K562 (cell line): ENCODE measurements around the gene ENG. TPM values are rescaled to one million over a fixed set of nuclear protein-coding genes. Genes with fewer than 3 reads are reported as not detected.

Experiments
- ARID1B ChIP-seq: fragments of 450-650 bp; IDR thresholded peaks from 2 replicates; pipeline ENCODE4 v1.6.1; 2016; ENCODE audit warnings: antibody characterized with exemption, mild to moderate bottlenecking, inconsistent platforms
- BHLHE40 ChIP-seq: IDR thresholded peaks from 2 replicates; pipeline ENCODE4 v1.6.1; 2011; ENCODE audit warnings: low read length, improper control_type of control experiment
- BRCA1 ChIP-seq, 2 experiments: fragments of 450-650 bp in 1 of 2; sonication (generic) in 1 of 2; formaldehyde crosslinking in 1 of 2; IDR thresholded peaks; 2 replicates each; pipeline versions ENCODE4 v1.5.0 to v1.6.1; 2017 to 2020; ENCODE audit warnings: mild to moderate bottlenecking in 1 of 2, missing genetic modification reagents in 1 of 2
- CSDE1 ChIP-seq, 2 experiments: fragments of 450-650 bp; IDR thresholded peaks; 2 replicates each; pipeline ENCODE4 v1.6.1; 2016; ENCODE audit warnings: mild to moderate bottlenecking in 1 of 2
- ELF1 ChIP-seq: fragments of 200-800 bp; sonication (Bioruptor generic); IDR thresholded peaks from 2 replicates; pipeline ENCODE4 v1.6.1; 2016; ENCODE audit warnings: missing genetic modification characterization, missing compliant biosample characterization
- ELF4 ChIP-seq: fragments of 450-650 bp; formaldehyde crosslinking; IDR thresholded peaks from 2 replicates; pipeline ENCODE4 v1.4.0; 2022; ENCODE audit warnings: missing genetic modification characterization
- HNRNPUL1 ChIP-seq: fragments of 200-400 bp; formaldehyde crosslinking; IDR thresholded peaks from 2 replicates; pipeline ENCODE4 v1.6.1; 2017; ENCODE audit warnings: low read length
- MAZ ChIP-seq, 2 experiments: fragments of 450-650 bp in 1 of 2; sonication (generic) in 1 of 2; formaldehyde crosslinking; IDR thresholded peaks in 1 of 2; conservative IDR thresholded peaks in 1 of 2; 2 replicates each; pipeline versions ENCODE4 v1.4.0 to v1.5.0; 2020; ENCODE audit warnings: mild to moderate bottlenecking in 1 of 2, missing genetic modification reagents in 1 of 2
- NEUROD1 ChIP-seq: fragments of 150-350 bp; IDR thresholded peaks from 2 replicates; pipeline ENCODE4 v1.6.1; 2014; ENCODE audit warnings: borderline replicate concordance, low read length, low read depth; ENCODE audit not compliant: partially characterized antibody
- PHB ChIP-seq: fragments of 250-450 bp; sonication (Bioruptor Pico); IDR thresholded peaks from 2 replicates; pipeline ENCODE4 v1.5.0; 2021
- PPARD ChIP-seq: fragments of 250-450 bp; sonication (Bioruptor Pico); IDR thresholded peaks from 2 replicates; pipeline ENCODE4 v1.8.0; 2022; ENCODE audit warnings: inconsistent platforms, mild to moderate bottlenecking, moderate library complexity
- PURB ChIP-seq: sonication (generic); formaldehyde crosslinking; IDR thresholded peaks from 2 replicates; pipeline ENCODE4 v1.9.0; 2021; ENCODE audit warnings: low read depth, mild to moderate bottlenecking, missing genetic modification reagents
- RBM25 ChIP-seq: fragments of 200-400 bp; formaldehyde crosslinking; IDR thresholded peaks from 2 replicates; pipeline ENCODE4 v1.6.1; 2018; ENCODE audit warnings: low read length, low read depth, moderate library complexity; ENCODE audit not compliant: severe bottlenecking
- TAL1 ChIP-seq: fragments of 450-650 bp; IDR thresholded peaks from 2 replicates; pipeline ENCODE4 v1.6.1; 2016; ENCODE audit warnings: mild to moderate bottlenecking
- ZNF133 ChIP-seq: fragments of 250-450 bp; sonication (Bioruptor Pico); IDR thresholded peaks from 2 replicates; pipeline ENCODE4 v1.4.0; 2020; ENCODE audit warnings: mild to moderate bottlenecking
- ZNF431 ChIP-seq: sonication (generic); formaldehyde crosslinking; IDR thresholded peaks from 2 replicates; pipeline ENCODE4 v1.8.0; 2022; ENCODE audit warnings: mild to moderate bottlenecking, missing genetic modification reagents
- ZNF717 ChIP-seq: fragments of 250-450 bp; sonication (Bioruptor Pico); IDR thresholded peaks from 2 replicates; pipeline ENCODE4 v1.5.0; 2021
- polyA plus RNA-seq, 8 experiments: library from polyadenylated mRNA; depleted of rRNA in 4 of 8; stranded (reverse) in 5 of 8; unstranded in 3 of 8; fragments of >200 nt; fragmentation: Nextera tagmentation in 2 of 8; fragmentation: Illumina TruSeq in 1 of 8; extraction: Ambion mirVana in 2 of 8; extraction: Trizol in 1 of 8; gene quantifications; 2 replicates each; pipeline versions ENCODE4 v1.2.1 to v1.2.3, GENCODE V29; 2011 to 2014; ENCODE audit warnings: inconsistent platforms in 1 of 8, missing spikeins in 1 of 8
- total RNA-seq, 7 experiments: library from RNA; depleted of rRNA in 6 of 7; stranded (reverse); fragments of >200 nt in 6 of 7; fragmentation: Illumina TruSeq in 2 of 7; extraction: Trizol in 2 of 7; gene quantifications; 2 replicates each; pipeline versions ENCODE4 v1.2.1 to v1.2.3, GENCODE V29; 2011 to 2021; ENCODE audit warnings: low replicate concordance in 1 of 7
- TF ChIP-seq, protein P1 (sequence below): fragments of 450-650 bp; IDR thresholded peaks from 2 replicates; pipeline ENCODE4 v1.6.1; 2018; ENCODE audit warnings: mild to moderate bottlenecking, low read depth; ENCODE audit not compliant: partially characterized antibody
- TF ChIP-seq, protein P2 (sequence below), 3 experiments: fragments of 200-800 bp in 1 of 3; fragments of 250-450 bp in 1 of 3; fragments of 450-650 bp in 1 of 3; sonication (Bioruptor Pico) in 1 of 3; sonication (Bioruptor generic) in 1 of 3; formaldehyde crosslinking in 1 of 3; IDR thresholded peaks; 2 replicates each; pipeline versions ENCODE4 v1.6.1 to v1.8.0; 2016 to 2022; ENCODE audit warnings: mild to moderate bottlenecking in 2 of 3, missing genetic modification characterization in 2 of 3, missing compliant biosample characterization in 1 of 3, moderate library complexity in 1 of 3
- TF ChIP-seq, protein P3 (sequence below): conservative IDR thresholded peaks from 2 replicates; pipeline ENCODE4 v1.6.1; 2011; ENCODE audit warnings: low read depth, mild to moderate bottlenecking, low read length; ENCODE audit not compliant: control insufficient read depth

Gene ENG
- total and polyA plus RNA-seq, 9 of the 15 experiments (the other 6 are each of a cell fraction or from before 2014, with no cell fraction given) = 0.04 to 0.40 (median 0.14) TPM; not detected in 1

DNA sequence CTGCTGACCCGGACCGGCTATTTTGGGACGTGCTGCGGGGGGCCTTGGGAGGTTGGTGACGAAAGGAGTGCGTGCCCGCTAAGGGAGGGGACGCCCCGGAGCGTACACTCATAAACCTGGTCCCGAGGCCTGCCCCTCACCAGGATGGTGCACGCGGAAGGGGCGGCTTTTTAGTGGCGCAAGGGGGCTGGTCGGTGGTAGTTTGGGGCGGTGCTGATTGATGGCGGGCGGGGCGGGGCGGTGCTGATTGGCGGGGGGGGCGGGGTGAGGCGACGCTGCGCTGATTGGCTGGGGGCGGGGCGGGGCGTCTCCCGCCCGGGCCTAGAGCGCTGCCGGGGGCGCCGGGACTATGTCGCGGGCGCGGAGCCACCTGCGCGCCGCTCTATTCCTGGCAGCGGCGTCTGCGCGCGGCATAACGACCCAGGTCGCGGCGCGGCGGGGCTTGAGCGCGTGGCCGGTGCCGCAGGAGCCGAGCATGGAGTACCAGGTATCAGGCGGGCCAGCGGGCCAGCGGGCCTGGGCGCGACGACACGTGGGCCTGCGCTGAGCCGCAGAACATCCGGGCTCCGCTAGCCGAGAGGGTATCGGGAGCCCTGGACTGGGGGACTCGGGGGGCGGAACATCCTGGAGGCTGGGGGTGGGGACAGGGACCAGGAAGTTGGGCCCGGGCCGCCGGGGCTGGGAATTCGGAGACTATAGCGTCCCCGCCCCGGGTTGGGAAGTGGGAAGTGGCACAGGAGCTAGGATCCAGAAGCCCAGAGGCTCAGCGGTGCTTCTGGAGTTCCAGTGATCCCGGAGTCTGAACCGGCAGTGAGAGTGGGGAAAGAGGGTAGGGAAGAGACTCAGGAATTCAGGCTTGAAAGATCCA, 51.6 kb downstream of the ENG start, which contains the start of gene FPGS (continued):
- peak; percentile 70; the same call in 1 of the 2 replicates for TF ChIP-seq ELF1
- TF ChIP-seq NEUROD1 = peak; percentile 43
- no peak for TF ChIP-seq BHLHE40
- peak; percentile 76 to 80 for TF ChIP-seq MAZ (CRISPR knock-in tag; conservative IDR thresholded peaks at IDR 0.05 in 1 of 2, IDR thresholded peaks at IDR 0.05 in 1 of 2)
- TF ChIP-seq CSDE1 (IDR thresholded peaks at IDR 0.05) = no peak
- TF ChIP-seq HNRNPUL1 = no peak
- no peak for TF ChIP-seq ZNF133
- 0 out of 2 replicates have a peak, but pooled peaks have one; percentile 12 for TF ChIP-seq ZNF431
- no peak for TF ChIP-seq PURB (CRISPR knock-in tag)
- TF ChIP-seq, protein P1, sequence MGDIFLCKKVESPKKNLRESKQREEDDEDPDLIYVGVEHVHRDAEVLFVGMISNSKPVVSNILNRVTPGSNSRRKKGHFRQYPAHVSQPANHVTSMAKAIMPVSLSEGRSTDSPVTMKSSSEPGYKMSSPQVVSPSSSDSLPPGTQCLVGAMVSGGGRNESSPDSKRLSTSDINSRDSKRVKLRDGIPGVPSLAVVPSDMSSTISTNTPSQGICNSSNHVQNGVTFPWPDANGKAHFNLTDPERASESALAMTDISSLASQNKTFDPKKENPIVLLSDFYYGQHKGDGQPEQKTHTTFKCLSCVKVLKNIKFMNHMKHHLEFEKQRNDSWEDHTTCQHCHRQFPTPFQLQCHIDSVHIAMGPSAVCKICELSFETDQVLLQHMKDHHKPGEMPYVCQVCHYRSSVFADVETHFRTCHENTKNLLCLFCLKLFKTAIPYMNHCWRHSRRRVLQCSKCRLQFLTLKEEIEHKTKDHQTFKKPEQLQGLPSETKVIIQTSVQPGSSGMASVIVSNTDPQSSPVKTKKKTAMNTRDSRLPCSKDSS = no peak
- no peak for TF ChIP-seq ELF4 (CRISPR knock-in tag)
- no peak for TF ChIP-seq PHB (CRISPR knock-in tag)
- no peak for TF ChIP-seq BRCA1 (IDR thresholded peaks at IDR 0.05)
- no peak for TF ChIP-seq BRCA1 (CRISPR knock-in tag; IDR thresholded peaks at IDR 0.05)
- TF ChIP-seq ZNF717 (CRISPR knock-in tag) = no peak
- TF ChIP-seq, protein P2, sequence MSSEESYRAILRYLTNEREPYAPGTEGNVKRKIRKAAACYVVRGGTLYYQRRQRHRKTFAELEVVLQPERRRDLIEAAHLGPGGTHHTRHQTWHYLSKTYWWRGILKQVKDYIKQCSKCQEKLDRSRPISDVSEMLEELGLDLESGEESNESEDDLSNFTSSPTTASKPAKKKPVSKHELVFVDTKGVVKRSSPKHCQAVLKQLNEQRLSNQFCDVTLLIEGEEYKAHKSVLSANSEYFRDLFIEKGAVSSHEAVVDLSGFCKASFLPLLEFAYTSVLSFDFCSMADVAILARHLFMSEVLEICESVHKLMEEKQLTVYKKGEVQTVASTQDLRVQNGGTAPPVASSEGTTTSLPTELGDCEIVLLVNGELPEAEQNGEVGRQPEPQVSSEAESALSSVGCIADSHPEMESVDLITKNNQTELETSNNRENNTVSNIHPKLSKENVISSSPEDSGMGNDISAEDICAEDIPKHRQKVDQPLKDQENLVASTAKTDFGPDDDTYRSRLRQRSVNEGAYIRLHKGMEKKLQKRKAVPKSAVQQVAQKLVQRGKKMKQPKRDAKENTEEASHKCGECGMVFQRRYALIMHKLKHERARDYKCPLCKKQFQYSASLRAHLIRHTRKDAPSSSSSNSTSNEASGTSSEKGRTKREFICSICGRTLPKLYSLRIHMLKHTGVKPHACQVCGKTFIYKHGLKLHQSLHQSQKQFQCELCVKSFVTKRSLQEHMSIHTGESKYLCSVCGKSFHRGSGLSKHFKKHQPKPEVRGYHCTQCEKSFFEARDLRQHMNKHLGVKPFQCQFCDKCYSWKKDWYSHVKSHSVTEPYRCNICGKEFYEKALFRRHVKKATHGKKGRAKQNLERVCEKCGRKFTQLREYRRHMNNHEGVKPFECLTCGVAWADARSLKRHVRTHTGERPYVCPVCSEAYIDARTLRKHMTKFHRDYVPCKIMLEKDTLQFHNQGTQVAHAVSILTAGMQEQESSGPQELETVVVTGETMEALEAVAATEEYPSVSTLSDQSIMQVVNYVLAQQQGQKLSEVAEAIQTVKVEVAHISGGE (CRISPR knock-in tag; IDR thresholded peaks at IDR 0.05) = peak in 1 of 3 experiments; percentile 90; a peak in 2 of 6 replicates
- TF ChIP-seq TAL1 = no peak
- TF ChIP-seq, protein P3, sequence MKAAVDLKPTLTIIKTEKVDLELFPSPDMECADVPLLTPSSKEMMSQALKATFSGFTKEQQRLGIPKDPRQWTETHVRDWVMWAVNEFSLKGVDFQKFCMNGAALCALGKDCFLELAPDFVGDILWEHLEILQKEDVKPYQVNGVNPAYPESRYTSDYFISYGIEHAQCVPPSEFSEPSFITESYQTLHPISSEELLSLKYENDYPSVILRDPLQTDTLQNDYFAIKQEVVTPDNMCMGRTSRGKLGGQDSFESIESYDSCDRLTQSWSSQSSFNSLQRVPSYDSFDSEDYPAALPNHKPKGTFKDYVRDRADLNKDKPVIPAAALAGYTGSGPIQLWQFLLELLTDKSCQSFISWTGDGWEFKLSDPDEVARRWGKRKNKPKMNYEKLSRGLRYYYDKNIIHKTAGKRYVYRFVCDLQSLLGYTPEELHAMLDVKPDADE = peak; percentile 80
- peak; percentile 35; the same call in 1 of the 2 replicates for TF ChIP-seq ARID1B
- TF ChIP-seq PPARD (CRISPR knock-in tag) = no peak
- peak; percentile 74 for TF ChIP-seq RBM25
